Effector CD8-positive, alpha-beta T cell (primary cell): ENCODE data around the gene BPIFB3.
A peak's percentile ranks its signal among the peaks of the same experiment; 100 is the strongest.
"Not testable (repeated sequence)": the region's sequence is repeated elsewhere in the genome, so short reads cannot be mapped to it uniquely, and the experiment has no call there.

Experiments
- DNase-seq: peaks from one replicate; lab custom pipeline; 2025; lab: John Stamatoyannopoulos, UW

Gene BPIFB3

DNA sequence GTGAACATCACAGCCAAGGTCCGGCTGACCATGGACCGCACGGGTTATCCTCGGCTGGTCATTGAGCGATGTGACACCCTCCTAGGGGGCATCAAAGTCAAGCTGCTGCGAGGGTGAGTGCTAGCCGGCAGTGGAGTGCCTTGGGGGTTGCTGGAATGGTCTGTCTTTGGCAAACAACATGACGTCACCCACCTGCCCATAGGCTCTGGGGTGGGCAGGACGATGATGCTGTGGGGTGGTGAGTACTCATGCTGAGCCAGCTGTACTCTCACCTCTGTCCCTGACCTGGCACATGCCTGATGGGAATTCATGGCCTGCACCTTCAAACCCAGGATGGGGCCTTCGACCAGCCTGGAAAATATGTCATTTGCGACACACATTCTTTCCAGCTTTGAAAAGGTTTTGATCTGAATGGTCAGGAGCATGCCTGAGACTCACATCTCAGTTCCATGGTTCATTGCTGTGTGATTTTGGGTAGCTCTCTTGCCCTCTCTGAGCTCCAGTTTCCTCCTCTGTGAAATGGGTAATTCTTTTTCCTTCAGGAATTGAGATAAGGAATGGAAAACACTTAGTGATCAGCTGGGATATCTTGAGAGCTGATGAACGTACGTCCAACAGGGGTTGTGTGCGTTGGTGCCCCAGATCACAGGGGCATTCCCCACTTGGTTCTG, 32.5 kb downstream of the BPIFB3 start:
- no peak for DNase-seq

DNA sequence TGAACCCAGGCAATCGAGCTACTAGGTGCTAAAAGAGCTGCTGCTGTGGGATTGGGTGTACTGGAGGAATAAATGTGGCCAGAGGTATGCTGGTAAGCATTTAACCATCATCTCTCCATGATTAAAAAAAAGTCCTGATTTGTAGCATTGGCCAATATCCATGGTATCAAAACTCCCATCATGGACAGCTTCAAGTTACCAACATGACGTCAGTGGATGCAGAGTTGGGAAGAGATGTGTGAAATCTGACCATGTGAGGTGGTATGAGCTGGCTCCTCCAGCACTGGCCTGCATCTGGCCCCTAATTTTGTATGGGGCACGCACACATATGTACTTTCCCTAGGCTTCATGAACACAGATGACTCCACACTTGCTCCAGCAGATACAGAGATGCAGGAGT, 37.4 kb downstream of the BPIFB3 start:
- DNase-seq, result no peak

GRCh38 chr20:33091693-33092092, 38.0 kb downstream of the BPIFB3 start:
- DNase-seq, result no peak

DNA sequence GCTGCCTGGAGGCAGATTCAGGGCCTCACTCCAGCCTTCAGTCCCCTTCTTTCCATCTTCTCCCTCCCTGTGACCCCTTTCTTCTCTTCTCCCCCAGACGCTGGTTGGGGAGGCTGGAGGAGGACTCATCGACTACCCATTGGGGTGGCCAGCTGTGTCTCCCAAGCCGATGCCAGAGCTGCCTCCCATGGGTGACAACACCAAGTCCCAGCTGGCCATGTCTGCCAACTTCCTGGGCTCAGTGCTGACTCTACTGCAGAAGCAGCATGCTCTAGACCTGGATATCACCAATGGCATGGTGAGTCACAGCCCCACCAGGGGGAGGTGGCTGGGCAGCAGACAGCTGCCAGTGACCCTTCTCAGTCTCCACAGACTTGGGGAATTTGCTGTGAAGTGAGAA, 38.7 kb downstream of the BPIFB3 start:
- DNase-seq, result no peak

DNA sequence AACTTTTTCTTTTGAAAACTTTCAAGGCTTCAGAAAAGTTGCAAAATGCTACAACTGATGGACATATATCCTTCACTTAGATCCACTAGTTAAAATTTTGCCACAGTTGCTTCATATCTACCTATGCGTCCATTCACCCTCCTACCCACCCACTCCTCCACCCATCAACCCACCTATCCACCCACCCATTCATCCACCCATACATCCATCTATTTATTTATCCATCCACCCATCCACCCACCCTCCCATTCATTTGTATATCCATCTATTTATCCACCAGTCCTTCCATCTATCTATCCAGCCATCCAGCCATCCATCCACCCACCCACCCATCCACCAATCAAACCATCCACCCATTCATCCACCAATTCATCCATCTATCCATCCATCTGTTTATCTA, 39.4 kb downstream of the BPIFB3 start:
- no peak for DNase-seq

DNA sequence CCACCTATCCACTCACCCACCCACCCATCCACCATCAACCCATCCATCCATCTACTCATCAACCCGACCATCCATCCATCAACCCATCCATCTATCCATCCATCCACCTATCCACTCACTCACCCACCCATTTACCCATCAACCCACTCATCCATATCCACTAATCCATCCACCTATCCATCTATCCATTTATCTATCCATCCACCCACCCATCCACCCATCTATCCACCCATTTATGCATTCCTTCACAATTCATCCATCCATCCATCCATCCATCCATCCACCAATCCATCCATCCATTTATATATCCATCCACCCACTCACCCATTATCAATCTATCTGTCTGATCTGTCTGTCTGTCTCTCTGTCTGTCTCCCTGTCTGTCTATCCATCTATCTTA, 39.9 kb downstream of the BPIFB3 start:
- DNase-seq, result no peak

DNA sequence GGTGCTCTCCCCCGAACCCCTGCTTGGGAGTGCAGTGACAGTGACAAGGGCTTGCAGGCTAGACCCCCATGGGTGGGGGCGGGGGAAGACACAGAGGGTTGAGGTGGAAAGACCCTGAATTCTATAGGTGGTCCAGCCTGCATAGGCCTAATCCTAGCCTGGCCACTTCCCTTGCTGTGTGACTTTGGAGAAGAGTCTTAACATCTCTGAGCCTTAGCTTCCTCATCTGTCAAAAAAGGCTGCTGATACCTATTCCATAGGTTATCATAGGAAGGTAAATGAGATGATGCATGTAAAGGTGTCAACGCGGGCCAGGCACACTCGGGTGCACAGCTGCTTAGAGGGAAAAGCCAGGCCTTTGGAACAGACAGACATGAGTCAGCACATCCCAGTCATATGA, 41.5 kb downstream of the BPIFB3 start:
- no peak for DNase-seq

- peak; percentile 4 for DNase-seq
These were observed 42.3 kb downstream of the BPIFB3 start for GRCh38 chr20:33095902-33096584.

GRCh38 chr20:33097001-33097400, 43.3 kb downstream of the BPIFB3 start:
- no peak for DNase-seq

GRCh38 chr20:33099843-33100538, 46.3 kb downstream of the BPIFB3 start:
- no peak for DNase-seq

DNA sequence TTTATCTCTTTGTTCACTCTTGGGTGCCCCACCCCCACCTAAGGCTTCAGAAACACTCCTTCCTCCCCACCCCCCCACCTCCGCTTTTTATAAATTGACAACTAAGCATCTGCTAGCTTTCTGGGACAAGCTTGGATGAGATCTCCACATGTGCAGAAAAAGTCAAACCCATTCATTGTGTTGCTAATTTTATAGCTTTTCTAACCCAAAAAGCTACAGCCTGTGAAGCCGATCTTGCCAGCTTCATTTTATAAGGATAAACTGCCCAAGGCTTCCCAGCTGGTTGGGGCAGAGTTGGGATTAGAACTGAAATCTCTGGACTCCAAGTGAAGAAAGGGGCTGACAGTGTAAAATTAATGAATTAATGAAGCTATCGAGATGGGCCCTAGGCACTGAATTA, 49.9 kb downstream of the BPIFB3 start:
- no peak for DNase-seq

DNA sequence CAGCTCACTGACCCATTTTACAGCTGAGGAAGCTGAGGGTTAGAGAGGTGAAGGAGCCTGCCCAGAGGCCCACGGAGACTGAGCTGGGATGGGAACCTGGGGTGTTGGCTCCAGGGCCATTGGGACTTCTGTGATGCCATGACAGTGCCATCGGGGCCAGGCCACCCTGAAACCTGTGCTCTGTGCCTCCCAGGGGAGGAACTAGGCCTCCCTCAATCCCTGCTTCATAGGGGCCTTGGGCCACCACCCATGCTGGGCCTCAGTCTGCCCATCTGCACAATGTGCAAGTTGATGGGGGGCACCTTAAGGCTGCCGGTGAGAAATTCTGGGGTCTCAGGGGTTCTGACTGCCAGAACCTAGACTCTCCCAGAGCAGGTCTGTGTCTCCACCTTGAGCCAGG, 50.6 kb downstream of the BPIFB3 start:
- no peak for DNase-seq

- DNase-seq, result no peak
These were observed 51.7 kb downstream of the BPIFB3 start for GRCh38 chr20:33105316-33105924.

GRCh38 chr20:33106058-33106620, 52.4 kb downstream of the BPIFB3 start:
- not testable (repeated sequence) for DNase-seq

DNA sequence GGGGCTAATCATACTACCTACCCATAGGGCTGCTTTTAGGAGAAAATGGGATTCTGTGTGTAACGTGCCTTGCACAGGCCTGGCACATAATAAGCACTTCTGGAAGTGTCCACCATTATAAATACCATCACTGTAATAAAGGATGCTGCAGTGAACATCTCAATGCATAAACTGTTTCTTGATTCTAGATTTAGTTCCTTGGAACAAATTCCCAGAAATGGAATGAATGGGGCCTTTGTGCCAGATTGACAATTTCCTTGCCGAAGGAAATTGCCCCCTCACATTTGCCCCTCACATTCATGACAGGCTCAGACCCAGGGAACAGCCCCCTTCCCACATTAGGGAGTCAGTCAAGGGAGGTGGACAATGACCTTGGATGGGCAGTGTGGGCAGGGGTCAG, 55.0 kb downstream of the BPIFB3 start:
- no peak for DNase-seq

DNA sequence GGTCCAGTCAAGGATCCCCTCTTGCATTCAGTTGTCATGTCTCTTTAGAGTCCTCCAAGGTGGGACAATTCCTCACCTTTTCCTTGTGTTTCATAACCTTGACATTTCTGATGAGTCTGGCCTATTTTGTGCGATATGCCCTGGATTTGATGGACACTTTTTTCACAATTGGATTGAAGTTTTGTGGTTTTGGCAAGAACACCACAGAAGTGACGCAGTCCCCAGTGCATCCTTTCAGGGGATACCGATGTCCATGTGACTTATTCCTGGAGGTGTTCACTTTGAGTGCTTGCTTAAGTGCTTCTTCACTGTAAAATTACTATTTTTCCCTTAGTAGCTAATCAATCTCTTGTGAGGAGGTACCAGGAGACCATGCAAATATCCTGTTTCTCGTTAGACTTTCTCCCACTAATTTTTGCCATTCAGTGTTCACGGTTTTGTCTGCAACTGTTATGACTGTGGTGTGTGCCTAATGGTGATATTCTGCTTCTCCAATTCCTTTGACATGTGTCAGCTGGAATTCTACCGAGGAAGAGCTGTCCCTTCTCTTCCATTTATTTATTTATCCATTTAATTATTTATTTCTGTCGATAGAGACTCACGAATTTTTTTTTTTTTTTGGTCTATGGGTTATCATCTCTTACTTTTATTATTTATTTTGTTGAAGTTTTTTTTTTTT, 56.6 kb downstream of the BPIFB3 start:
- no peak for DNase-seq

GRCh38 chr20:33111306-33111705, 57.6 kb downstream of the BPIFB3 start:
- no peak for DNase-seq

DNA sequence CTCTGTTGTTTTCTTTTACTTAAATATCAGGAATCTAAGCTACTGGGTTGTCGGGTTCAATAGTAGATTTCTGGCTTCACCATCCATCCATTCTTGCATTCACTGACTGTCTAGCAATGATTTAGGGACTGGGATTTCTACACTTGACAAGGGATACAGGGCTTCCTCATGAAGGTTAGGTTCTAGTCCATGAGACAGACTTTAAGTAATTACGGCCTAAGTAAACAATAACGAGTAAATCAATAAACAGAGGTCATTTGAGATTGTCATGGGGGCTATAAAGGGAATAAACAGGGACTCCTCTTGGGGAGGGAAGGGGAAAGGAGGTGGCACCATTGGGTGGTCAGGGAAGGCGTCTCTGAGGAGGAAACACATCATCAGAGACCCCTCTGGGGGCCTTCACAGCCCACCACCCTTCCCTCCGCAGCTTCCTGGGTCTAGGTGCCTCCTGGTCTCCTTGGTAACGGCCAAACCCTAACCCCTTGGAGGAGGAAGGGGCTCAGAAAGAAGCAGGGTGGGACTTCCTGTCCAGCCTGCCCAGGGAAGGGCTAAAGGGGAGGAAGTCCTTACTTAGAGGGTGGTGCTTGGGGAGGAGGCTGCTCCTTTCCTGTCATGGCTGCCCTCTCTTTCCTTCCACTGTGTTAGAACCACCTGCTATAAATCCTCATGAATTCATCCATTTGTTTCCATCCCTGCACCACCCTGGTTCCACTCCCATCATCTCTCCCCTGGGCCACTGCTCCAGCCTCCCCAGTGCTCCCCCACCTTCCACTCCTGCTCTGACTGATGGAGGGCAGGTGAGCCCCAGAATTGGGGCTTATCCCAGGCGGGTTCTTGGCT, 59.1 kb downstream of the BPIFB3 start:
- no peak for DNase-seq

GRCh38 chr20:33113387-33113908, 59.7 kb downstream of the BPIFB3 start:
- no peak for DNase-seq

DNA sequence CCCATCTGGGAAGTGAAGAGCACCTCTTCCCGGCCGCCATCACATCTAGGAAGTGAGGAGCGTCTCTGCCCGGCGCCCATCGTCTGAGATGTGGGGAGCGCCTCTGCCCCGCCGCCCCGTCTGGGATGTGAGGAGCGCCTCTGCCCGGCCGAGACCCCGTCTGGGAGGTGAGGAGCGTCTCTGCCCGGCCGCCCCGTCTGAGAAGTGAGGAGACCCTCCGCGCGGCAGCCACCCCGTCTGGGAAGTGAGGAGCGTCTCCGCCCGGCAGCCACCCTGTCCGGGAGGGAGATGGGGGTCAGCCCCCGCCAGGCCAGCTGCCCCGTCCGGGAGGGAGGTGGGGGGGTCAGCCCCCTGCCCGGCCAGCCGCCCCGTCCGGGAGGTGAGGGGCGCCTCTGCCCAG, 61.8 kb downstream of the BPIFB3 start:
- DNase-seq, result not testable (repeated sequence)
